ENCODE measurements around the gene DYNLT1.

The DYNLT1 gene

GRCh38 chr6:158668707-158669103 is 24.2 kb upstream of the DYNLT1 start:
- DNase-seq (ENCODE audit: low spot score): no peak
- no peak for TF ChIP-seq CTCF (IDR thresholded peaks at IDR 0.05; ENCODE audit: extremely low read depth, missing control alignments)

GRCh38 chr6:158667360-158667981 is 22.9 kb upstream of the DYNLT1 start:
- no peak for TF ChIP-seq CTCF (IDR thresholded peaks at IDR 0.05; ENCODE audit: extremely low read depth, missing control alignments)
- peak; percentile 39 for DNase-seq (ENCODE audit: low spot score)

- TF ChIP-seq CTCF (IDR thresholded peaks at IDR 0.05; ENCODE audit: extremely low read depth, missing control alignments): no peak
- DNase-seq (ENCODE audit: low spot score): peak; percentile 59
Observed at GRCh38 chr6:158666628-158667359, 22.3 kb upstream of the DYNLT1 start.

GRCh38 chr6:158665332-158665731 is 20.8 kb upstream of the DYNLT1 start:
- no peak for TF ChIP-seq CTCF (IDR thresholded peaks at IDR 0.05; ENCODE audit: extremely low read depth, missing control alignments)
- no peak for DNase-seq (ENCODE audit: low spot score)

- no peak for DNase-seq (ENCODE audit: low spot score)
- TF ChIP-seq CTCF (IDR thresholded peaks at IDR 0.05; ENCODE audit: extremely low read depth, missing control alignments): no peak
Observed at GRCh38 chr6:158663625-158664165, 19.2 kb upstream of the DYNLT1 start.

GRCh38 chr6:158662954-158663624 is 18.5 kb upstream of the DYNLT1 start:
- TF ChIP-seq CTCF (IDR thresholded peaks at IDR 0.05; ENCODE audit: extremely low read depth, missing control alignments): no peak
- DNase-seq (ENCODE audit: low spot score): no peak

GRCh38 chr6:158662607-158662953 is 18.0 kb upstream of the DYNLT1 start:
- TF ChIP-seq CTCF (IDR thresholded peaks at IDR 0.05; ENCODE audit: extremely low read depth, missing control alignments): no peak
- DNase-seq (ENCODE audit: low spot score): no peak
